ENCODE data around the gene PRDX2. TPM values are rescaled to one million over a fixed set of nuclear protein-coding genes. Genes with fewer than 3 reads are reported as not detected.

Gene PRDX2
- total and polyA plus RNA-seq, 10 of the 15 experiments (the other 5 are each of a cell fraction or from before 2014, with no cell fraction given) = 93.0 to 812 (median 344) TPM

- TF ChIP-seq BCLAF1 (IDR thresholded peaks at IDR 0.05) = no peak
- TF ChIP-seq CHD4 (IDR thresholded peaks at IDR 0.05) = no peak
- TF ChIP-seq ATF2 (IDR thresholded peaks at IDR 0.05; ENCODE audit: low read length) = no peak
Measured at GRCh38 chr19:12754465-12755196, 47.0 kb downstream of the PRDX2 start (continued).

- no peak overlapping the region for H2AFZ ChIP-seq (ENCODE audit: control insufficient read depth, low read depth, low read length)
- no peaks in the 10 kb centered on the region for H3K4me1 ChIP-seq (ENCODE audit: control insufficient read depth, insufficient read depth, low read length)
- no peak for FAIRE-seq
- peaks cover 0 to 3% of the 10 kb centered on the region in 2 experiments; a peak in 2 of 4 replicates for H3K36me3 ChIP-seq (ENCODE audit: control insufficient read depth in 2 of 2, insufficient read depth in 2 of 2, low read length in 1 of 2)
- no peaks in the 10 kb centered on the region for H4K20me1 ChIP-seq (ENCODE audit: control insufficient read depth, insufficient read depth)
- no peak overlapping the region for H3K9ac ChIP-seq (ENCODE audit: control insufficient read depth, insufficient read depth, low read length)
- ChIA-PET CTCF (interaction anchor here (0.6 to 1.3 kb wide), 6 partner anchors 8 to 226 kb away, joined by 3 to 7 read pairs (median 3); no protein-coding TSS in a partner anchor), POLR2A (interaction anchor here (0.6 kb wide), 2 partner anchors 40 to 685 kb away, joined by 5 to 6 read pairs; no protein-coding TSS in a partner anchor), SMC1A (ENCODE audit: uncharacterized antibody, unreplicated experiment) (no interaction called here), RAD21 (ENCODE audit: unreplicated experiment) (interaction anchor here (1.2 kb wide), 1 partner anchor 44 kb away, joined by 4 read pairs; no protein-coding TSS in a partner anchor)
- WGBS (ENCODE audit: insufficient coverage, insufficient replicate concordance, low lambda C conversion rate, missing lambda C conversion rate) = 33% methylated on average over 23 of the region's 23 CpGs
- no peak for ATAC-seq
- no peak overlapping the region for H3K4me2 ChIP-seq (ENCODE audit: control insufficient read depth, insufficient read depth)
- no peaks in the 10 kb centered on the region for H3K79me2 ChIP-seq (ENCODE audit: control insufficient read depth, insufficient read depth, low read length)
- intact Hi-C loops (cut with micrococcal nuclease; ENCODE audit: unreplicated experiment) (no loop called here), in situ Hi-C loops (cut with MboI) (no loop called here)
- DNase-seq (ENCODE audit: low read depth, low spot score) = no peak
- BruUV-seq (replicated peaks) = no TSS peak
- no peak overlapping the region for H3K27ac ChIP-seq (ENCODE audit: control insufficient read depth, insufficient read depth)
- H3K9me3 ChIP-seq (replicated peaks; ENCODE audit: control insufficient read depth, insufficient read depth, low read length) = peaks cover 8% of the 10 kb centered on the region; the same call in 1 of the 3 replicates
- H3K4me3 ChIP-seq = no peak overlapping the region
- no peaks in the 10 kb centered on the region for H3K27me3 ChIP-seq (replicated peaks in 1 of 2; ENCODE audit: control insufficient read depth in 2 of 2, insufficient read depth in 2 of 2, low read length in 1 of 2)
- TF ChIP-seq IKZF2 (IDR thresholded peaks at IDR 0.05) = no peak
- TF ChIP-seq RAD21 (IDR thresholded peaks at IDR 0.05; ENCODE audit: insufficient read depth, low read depth, low read length) = no peak
- TF ChIP-seq CREM (IDR thresholded peaks at IDR 0.05; ENCODE audit: low read depth) = no peak
- no peak for TF ChIP-seq LARP7 (IDR thresholded peaks at IDR 0.05)
- no peak for TF ChIP-seq CREB1 (IDR thresholded peaks at IDR 0.05; ENCODE audit: low read depth)
- TF ChIP-seq TCF12 (IDR thresholded peaks at IDR 0.05; ENCODE audit: low read depth, low read length) = no peak
- no peak for TF ChIP-seq PML (IDR thresholded peaks at IDR 0.05; ENCODE audit: low read length)
- no peak for TF ChIP-seq NKRF (conservative IDR thresholded peaks at IDR 0.05)
- no peak for TF ChIP-seq DPF2 (IDR thresholded peaks at IDR 0.05)
- TF ChIP-seq ZNF274 (IDR thresholded peaks at IDR 0.05; ENCODE audit: insufficient read depth, insufficient read length) = no peak
- no peak for TF ChIP-seq YY1 (IDR thresholded peaks at IDR 0.05; ENCODE audit: low read depth, low read length)
Measured at GRCh38 chr19:12752056-12752781, 49.4 kb downstream of the PRDX2 start.

Data from GM12878 (cell line).